Stimulated activated CD4-positive, alpha-beta T cell treated with anti-CD3 and anti-CD28 coated beads, Interleukin-12 subunit alpha, Interleukin-12 subunit beta, amount 100 ng/mL, for 24 hours (primary cell): ENCODE data around the gene CFAP58.

Experiments
- DNase-seq, 2 experiments: peaks; one replicate each; pipeline ENCODE4 v3.0.0-alpha.2; 2020; ENCODE audit warnings: low read depth in 2 of 2

Gene CFAP58

DNA sequence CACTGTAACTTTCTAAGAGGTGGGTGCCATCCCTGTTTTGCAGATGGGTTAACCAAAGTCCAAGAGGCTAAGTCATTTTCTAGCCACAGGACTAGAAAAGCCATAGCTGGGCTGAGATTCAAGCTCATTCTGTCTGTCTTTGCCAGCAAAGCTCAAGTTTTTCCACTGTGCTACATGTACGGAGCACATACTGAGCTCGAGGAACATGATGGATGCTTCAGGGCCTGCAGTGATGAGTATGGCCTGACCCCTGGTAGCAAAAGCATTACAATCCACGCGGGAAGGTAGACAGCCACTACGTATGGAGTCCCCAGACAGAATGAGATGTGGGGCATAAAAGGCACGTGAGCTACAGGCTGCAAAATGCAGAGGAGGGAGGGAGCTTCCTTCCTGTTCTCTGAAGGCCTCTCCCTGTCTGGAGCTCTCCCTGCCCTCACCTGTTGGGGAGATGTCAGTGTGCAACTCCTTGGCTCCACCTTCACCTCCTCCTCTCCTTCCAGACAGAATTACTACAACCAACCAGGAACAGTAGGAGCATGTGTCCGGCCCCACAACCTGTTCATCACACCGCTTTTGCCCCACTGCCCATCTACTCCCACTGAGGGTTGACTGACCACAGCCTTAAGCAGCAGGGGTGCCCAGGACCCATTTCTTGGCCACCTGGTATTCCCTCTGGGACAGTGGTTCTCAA, 31.8 kb upstream of the CFAP58 start:
- DNase-seq = no peak

- no peak for DNase-seq
These were observed 31.2 kb upstream of the CFAP58 start for GRCh38 chr10:104322416-104322782.

GRCh38 chr10:104323085-104323484, 30.5 kb upstream of the CFAP58 start:
- DNase-seq = no peak

- DNase-seq = no peak
These were observed 29.9 kb upstream of the CFAP58 start for GRCh38 chr10:104323760-104324201.

- no peak for DNase-seq
These were observed 29.4 kb upstream of the CFAP58 start for GRCh38 chr10:104324221-104324686.

- DNase-seq = no peak
These were observed 28.7 kb upstream of the CFAP58 start for GRCh38 chr10:104324931-104325330.

DNA sequence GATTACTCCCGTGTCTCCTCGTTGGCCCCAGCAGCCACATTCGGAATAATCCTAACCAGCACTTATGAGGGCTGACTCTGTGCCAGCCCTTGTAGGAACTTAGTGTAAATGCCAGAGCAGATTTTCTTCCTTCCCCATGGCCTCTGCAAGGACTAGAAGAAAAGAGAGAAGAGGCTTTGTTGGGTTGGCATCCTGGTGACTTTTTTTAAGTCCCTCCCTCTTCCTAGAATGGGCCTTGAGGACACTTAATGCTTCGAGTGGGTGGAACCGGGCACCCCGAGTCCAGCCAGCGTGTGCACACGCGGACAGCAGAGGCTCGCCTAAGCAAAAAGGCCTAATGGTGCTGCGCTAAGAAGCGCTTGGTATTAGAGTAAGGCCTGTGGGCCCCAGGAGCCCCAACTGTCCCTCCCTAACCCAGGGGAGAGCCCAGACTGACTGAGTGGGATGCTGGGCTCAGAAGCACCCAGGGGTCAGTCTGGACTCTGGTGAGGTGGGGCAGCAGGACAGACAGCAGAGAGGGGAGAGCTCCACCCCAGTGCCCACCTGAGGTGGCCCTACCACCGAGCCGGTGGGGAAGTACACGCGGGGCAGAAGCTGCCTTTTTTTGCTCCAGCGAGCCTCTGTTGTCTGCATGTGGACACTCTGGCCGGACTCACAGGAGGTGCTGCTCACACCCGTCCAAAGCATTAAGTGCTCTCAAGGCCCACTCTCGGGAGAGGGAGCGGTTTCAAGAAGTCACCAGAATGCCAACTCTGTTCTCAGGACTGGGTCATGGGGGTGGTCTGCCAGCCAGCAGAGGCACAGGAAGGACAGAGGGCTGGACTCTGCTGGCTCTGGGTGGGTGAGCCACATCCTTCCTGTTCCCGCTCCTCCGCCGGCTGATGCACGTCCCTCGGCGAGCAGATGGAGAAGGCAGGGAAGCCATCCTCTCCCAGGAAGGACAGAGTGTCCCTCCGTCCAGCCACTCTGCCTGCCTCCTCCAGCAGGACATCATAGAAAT, 27.9 kb upstream of the CFAP58 start:
- no peak for DNase-seq

DNA sequence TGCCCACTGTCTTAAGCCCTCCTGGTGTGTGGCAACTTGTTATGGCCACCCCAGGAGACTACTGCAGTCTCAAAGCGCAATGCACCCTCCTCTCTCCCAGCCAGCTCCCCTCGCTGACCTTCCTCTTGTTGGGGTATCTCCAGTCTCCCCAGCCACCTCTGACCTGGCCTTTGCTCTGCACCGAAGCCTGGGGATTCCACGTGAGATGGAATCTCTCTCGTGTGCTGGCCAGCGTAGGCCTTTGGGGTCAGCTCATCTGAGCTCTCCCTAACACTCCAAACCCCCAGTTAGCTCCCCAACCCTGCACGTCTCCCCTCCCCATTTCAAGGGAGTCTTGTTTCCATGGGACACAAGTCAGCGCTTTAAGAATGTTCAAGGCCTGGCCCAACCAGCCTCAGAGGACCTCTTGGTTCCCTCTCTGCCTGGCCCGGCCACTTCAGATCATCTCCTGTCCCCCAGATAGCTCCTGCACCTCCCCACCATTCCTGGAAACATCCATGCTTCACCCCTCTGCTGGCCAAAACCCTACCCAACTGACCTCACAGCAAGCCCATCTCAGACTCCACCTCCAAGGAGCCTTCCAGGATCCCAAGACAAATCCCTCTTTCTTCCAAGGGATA, 26.5 kb upstream of the CFAP58 start:
- DNase-seq = no peak

GRCh38 chr10:104327745-104328645, 25.6 kb upstream of the CFAP58 start:
- no peak for DNase-seq

GRCh38 chr10:104328646-104328895, 25.1 kb upstream of the CFAP58 start:
- no peak for DNase-seq

DNA sequence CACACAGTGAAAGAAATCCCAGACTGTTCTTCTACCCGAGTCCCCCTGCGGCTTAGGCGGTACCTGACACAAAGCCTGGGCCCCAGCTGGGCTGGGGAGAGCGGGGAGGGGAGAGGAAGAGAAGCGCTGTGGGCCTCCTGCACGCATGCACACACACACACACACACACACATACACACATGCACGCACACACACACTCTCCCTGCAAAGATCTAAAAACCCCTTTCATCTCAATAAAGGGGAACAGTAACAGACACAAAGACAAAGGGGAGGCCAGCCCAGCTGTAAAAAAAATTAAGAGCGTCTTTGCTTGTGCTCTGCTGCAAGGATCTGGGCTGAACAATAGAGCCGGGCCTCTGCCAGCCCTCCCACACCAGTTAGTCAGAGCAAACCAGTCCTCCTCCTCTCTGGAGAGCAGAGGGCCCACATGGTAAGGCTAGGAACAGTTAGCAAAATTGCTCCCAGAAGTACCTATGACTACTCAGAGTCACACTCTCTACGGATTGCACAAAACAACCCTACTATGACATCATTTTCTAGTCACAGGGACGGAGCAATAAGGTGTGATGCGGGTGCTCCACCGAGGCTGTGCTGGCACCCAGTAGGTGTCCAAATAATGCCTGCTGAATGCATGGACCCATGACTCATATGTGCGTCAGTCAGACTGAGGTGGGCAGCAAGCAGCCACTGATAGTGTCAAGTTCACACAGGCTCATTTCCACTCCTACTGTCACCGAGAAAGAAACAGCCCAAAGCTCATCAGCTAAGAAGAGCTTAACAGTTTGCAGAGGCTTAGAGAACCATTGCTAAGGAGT, 24.5 kb upstream of the CFAP58 start:
- peak; percentile 59 to 60 for DNase-seq

DNA sequence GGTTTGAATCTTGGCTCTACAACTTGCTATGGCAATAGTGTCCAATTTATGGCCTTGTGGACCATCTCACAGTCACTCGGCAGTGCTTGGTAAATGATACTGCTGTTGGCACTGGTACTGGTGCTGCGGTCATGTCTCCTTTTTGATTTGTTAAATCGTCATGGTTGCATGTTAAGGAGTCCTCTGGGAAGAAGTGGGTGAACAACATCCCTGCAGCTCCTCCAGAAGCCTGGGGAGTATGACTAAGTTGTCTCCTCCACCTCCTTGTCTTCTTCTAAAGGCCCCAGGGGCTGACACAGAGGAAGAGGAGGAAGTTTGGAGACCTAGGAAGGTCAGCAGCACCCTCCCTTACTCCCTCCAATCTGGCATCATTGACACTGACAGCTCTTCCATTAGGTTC, 23.9 kb upstream of the CFAP58 start:
- no peak for DNase-seq

DNA sequence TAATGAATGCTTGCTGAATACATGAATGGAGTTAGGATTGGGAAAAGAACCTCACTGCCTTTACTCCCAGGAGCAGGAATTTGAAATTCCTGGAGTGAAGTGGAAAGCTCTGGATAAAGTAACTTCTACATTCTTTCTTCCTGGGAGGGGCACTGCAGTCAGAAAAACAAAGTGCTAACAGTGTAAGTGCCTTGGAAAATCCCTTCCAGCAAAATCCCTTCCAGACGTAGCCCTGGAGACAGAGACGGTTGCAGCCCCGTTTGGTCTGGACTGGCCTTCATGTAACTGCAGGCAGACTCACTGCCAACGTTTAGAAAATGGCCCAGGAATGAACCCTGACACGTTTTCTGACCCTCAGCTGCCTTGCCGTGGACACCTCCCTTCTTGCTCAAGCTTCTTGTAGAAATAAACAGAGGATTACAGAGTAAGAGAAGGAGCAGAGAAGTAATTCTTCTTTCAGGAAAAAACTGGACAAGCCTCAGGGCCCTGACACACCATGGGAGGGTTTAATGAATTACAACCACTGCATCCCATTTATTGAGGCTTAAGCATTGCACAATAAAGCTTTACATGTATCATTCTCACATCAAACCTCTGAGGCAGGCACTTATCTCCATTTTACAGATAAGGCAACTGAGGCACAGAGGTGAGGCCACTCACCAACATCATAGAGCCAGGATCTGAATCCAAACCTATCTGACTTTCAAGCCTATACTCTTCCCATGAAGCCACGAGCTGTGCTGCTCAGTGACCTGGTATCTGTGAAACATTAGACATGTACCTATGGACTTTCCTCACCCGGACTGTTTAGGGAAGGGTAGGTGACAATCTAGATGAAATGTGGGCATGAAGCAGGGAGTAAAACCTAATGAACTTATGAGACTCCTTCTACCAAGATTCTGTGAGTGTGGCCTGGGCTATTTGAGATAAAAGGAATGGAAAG, 23.2 kb upstream of the CFAP58 start:
- DNase-seq = no peak

DNA sequence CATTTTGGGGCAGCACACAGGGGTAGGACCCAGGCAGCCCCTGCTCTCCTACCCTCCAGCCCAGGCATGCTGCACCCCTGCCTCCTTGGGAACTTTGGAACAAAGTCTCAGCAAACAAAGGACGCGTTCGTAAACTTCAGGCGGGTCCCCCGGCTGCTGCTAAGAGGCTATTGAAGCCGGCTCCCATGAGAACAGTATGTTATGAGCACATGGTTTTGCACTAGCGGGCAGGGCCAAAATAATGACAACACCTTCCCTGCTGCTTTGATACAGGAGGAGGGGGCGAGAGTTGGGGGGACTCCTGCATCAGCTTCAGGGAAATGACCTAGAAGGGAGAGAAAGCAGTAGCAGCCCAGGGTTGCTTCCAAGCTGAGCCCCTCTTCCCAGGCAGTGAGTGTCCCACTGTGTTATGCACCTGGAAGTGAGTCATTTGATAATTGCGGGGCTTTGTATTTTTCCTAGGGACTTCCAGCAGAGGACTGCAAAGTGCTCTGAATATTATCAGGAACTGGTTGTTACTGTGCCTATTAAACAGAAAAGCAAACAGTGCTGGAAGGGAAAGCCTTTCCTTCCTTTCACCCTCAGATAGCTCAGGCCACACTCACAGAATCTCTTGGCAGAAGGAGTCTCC, 22.3 kb upstream of the CFAP58 start:
- no peak for DNase-seq

DNA sequence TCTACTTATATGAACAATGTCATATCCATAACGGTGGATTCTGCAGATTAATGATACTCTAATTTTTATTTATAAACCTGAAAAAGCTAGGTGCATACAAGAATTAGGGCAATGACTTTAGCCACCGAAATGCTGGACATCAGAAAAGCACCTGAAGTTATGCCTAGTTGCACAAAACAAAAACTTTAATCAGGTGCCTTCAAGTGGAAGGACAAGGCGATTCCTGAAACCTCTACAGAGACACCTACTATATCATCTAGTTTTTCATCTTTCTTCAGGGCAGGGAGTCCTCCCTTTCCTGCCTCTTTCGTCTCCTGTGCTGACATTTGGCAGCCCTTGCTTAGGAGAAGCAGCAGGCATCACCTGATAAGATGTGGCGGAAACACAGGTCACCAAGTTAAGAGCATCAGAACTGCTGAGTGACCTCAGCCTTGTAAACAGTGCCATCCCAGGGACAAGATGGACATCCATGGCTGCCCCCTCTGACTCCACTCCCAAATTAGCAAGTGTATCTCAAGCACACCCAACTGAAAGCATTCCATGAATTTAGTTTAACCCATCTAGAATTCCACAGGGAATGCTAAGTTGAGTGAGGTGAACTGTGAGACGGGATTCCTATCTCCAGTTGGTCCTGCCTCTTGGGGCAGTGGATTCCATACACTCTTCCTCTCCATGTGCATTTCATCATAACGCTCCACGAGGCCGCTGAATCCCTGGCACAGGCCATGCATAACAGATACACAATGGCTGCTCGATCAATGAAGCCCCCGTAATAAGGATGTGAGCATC, 21.2 kb upstream of the CFAP58 start:
- no peak for DNase-seq

DNA sequence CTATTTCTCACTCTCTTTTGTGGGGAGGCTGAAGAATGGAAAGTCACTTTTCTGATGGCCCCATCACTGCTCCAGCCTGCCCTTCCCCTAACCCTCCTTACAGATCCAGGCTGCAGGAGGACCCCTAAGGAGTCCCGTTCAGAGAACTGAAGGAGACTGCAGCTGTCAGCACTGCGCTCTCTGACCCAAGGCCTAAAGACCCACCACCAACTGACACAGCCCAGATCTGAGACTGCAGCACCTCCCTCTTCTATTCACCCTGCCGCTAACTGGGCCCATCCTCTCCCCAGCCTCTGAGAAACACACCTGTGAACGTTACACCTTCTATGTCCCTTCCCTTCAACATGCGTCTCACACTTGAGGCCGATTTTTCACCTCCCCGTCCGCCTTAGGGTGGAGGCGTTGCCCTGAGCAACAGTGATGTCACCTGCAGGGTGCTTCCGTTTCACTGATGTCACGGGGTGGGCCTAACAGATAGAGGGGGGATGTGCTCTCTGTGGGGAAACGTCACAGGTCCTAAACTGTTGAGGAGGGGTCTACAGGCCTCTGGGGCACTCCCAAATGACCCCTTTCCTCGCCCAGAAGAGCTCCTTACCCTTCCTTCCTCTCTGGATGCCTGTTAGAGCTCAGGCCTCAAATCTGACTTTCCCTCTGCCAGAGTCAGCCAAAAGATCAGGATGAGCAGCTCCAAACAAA, 20.5 kb upstream of the CFAP58 start:
- DNase-seq = no peak

- DNase-seq = no peak
These were observed 19.8 kb upstream of the CFAP58 start for GRCh38 chr10:104333728-104334373.
